ENCODE data around the gene ATP1A2.
A peak's percentile ranks its signal among the peaks of the same experiment; 100 is the strongest.
"Not testable (repeated sequence)": the region's sequence is repeated elsewhere in the genome, so short reads cannot be mapped to it uniquely, and the experiment has no call there.

ATP1A2 gene

GRCh38 chr1:160108888-160109662, 6.5 kb upstream of the ATP1A2 start:
- peak; percentile 21 for DNase-seq (ENCODE audit: extremely low read depth, low read depth)
- H3K4me3 ChIP-seq (replicated peaks; ENCODE audit: low read depth, low read length) = no peak overlapping the region
- TF ChIP-seq CTCF (IDR thresholded peaks at IDR 0.05; ENCODE audit: low read depth, low read length, missing control alignments) = peak; percentile 54

DNA sequence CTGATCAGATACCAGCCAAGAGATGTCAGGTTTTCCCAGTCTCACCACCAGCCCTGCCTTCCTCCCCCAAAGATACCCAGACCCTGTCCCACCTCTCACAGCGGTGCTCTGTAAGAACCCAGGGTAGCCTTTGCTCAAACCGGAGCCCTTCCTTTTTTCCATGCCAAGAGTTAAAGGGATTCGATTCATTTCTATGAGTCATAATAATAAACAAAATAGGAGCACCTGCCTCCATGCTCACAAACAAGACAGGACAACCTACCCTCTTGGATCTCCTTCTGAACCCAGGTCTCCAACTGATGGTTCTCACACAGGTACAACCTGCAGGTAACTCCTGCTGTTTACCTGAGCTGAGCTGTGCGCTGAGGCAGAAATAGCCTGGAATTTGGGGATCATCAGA, 5.9 kb upstream of the ATP1A2 start:
- no peak overlapping the region for H3K4me3 ChIP-seq (replicated peaks; ENCODE audit: low read depth, low read length)
- no peak for TF ChIP-seq CTCF (IDR thresholded peaks at IDR 0.05; ENCODE audit: low read depth, low read length, missing control alignments)
- DNase-seq (ENCODE audit: extremely low read depth, low read depth) = no peak

- DNase-seq (ENCODE audit: extremely low read depth, low read depth); H3K4me3 ChIP-seq (replicated peaks; ENCODE audit: low read depth, low read length): not testable (repeated sequence)
These were observed 4.1 kb upstream of the ATP1A2 start for GRCh38 chr1:160111462-160111861.

- no peak for TF ChIP-seq CTCF (IDR thresholded peaks at IDR 0.05; ENCODE audit: low read depth, low read length, missing control alignments)
- H3K4me3 ChIP-seq (replicated peaks; ENCODE audit: low read depth, low read length) = no peak overlapping the region
- no peak for DNase-seq (ENCODE audit: extremely low read depth, low read depth)
These were observed 3.2 kb upstream of the ATP1A2 start for GRCh38 chr1:160112357-160112756.

GRCh38 chr1:160113407-160113806, 2.2 kb upstream of the ATP1A2 start:
- no peak for TF ChIP-seq CTCF (IDR thresholded peaks at IDR 0.05; ENCODE audit: low read depth, low read length, missing control alignments)
- DNase-seq (ENCODE audit: extremely low read depth, low read depth) = no peak
- no peak overlapping the region for H3K4me3 ChIP-seq (replicated peaks; ENCODE audit: low read depth, low read length)

- TF ChIP-seq CTCF (IDR thresholded peaks at IDR 0.05; ENCODE audit: low read depth, low read length, missing control alignments) = no peak
- DNase-seq (ENCODE audit: extremely low read depth, low read depth) = no peak
- no peak overlapping the region for H3K4me3 ChIP-seq (replicated peaks; ENCODE audit: low read depth, low read length)
These were observed 1.5 kb upstream of the ATP1A2 start for GRCh38 chr1:160114085-160114484.

DNA sequence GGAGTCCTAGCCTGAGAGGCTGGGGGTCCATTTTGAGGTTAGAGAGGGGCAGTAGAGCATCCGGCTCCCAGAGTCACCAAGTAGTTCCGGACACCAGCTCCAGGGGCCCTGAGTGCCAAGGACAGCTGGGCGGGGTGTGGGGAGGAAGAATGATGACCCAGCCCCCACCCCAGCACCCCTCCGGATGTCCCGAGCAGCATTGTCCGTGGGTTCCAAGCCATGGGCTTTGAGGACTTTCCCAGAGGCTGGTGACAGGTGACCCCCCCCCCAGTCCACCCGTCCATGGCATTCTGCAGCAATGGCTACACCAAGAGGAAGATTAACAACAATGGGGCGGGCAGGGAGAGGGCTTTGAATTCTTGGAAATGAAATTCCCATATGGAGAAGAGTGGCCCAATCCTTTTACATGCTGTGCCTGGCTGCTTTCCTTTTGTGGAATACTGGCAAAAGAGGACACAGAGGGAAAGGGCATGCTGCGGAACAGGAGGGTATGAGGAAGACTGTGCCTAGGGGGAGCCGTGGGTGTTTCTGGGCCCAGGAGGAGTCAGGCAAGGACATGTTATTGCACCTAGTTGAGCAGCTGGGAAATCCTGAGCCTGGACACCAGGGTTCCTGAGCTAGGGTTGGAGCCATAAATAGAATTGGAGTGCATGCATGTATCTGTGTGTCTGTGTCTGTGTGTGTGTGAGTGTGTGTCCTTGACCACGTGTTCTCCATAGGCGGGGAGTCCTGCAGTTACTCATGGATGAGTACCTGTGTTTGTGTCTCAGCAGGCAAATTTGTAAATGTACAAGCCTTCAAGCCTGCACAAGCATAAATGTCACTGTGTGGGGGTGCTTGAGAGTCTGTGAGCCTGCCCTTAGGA, 956 bp downstream of the ATP1A2 start:
- no peak for TF ChIP-seq CTCF (IDR thresholded peaks at IDR 0.05; ENCODE audit: low read depth, low read length, missing control alignments)
- no peak overlapping the region for H3K4me3 ChIP-seq (replicated peaks; ENCODE audit: low read depth, low read length)
- DNase-seq (ENCODE audit: extremely low read depth, low read depth) = no peak

Data from HFF-Myc (cell line).